ENCODE results near the gene AP3S2.
"Not testable (repeated sequence)": the region's sequence is repeated elsewhere in the genome, so short reads cannot be mapped to it uniquely, and the experiment has no call there.

- not testable (repeated sequence) for TF ChIP-seq YY1 (IDR thresholded peaks at IDR 0.05; ENCODE audit: insufficient read depth, insufficient read length); ZNF274 (IDR thresholded peaks at IDR 0.05; ENCODE audit: low read depth, low read length); SUZ12 (IDR thresholded peaks at IDR 0.05; ENCODE audit: extremely low read depth, insufficient read depth, insufficient read length)
Measured at GRCh38 chr15:89869490-89869889, 24.3 kb downstream of the AP3S2 start.

All from NT2/D1 (cell line).